Stimulated activated naive CD4-positive, alpha-beta T cell treated with Interleukin-2 at 50 U/mL for 16 hours (primary cell): Measurements from ENCODE around the gene ID1.
"Not testable (repeated sequence)": the region's sequence is repeated elsewhere in the genome, so short reads cannot be mapped to it uniquely, and the experiment has no call there.

Source experiments
- DNase-seq: peaks from one replicate; lab custom pipeline; 2025; lab: John Stamatoyannopoulos, UW

The ID1 gene

GRCh38 chr20:31638317-31638716, 33.2 kb downstream of the ID1 start:
- no peak for DNase-seq

- DNase-seq: no peak
Observed at GRCh38 chr20:31638816-31639215, 33.7 kb downstream of the ID1 start.

GRCh38 chr20:31640259-31640658, 35.2 kb downstream of the ID1 start:
- DNase-seq: no peak

- DNase-seq: no peak
Observed at GRCh38 chr20:31641391-31641790, 36.3 kb downstream of the ID1 start.

GRCh38 chr20:31642837-31643236, 37.7 kb downstream of the ID1 start:
- no peak for DNase-seq

- no peak for DNase-seq
Observed at GRCh38 chr20:31643522-31643921, 38.4 kb downstream of the ID1 start.

- DNase-seq: no peak
Observed at GRCh38 chr20:31644701-31645100, 39.6 kb downstream of the ID1 start.

- not testable (repeated sequence) for DNase-seq
Observed at GRCh38 chr20:31648104-31648503, 43.0 kb downstream of the ID1 start.

GRCh38 chr20:31652917-31653396, 47.9 kb downstream of the ID1 start:
- DNase-seq: no peak

- DNase-seq: no peak
Observed at GRCh38 chr20:31653561-31653960, 48.5 kb downstream of the ID1 start.

GRCh38 chr20:31654534-31654933, 49.4 kb downstream of the ID1 start:
- DNase-seq: no peak
